HEK293 (cell line): Measurements from ENCODE around the gene C8B.

Source experiments
- ZNF140 ChIP-seq: fragments of 450-650 bp; formaldehyde crosslinking; IDR thresholded peaks from 2 replicates; pipeline ENCODE4 v1.5.1; 2016; ENCODE audit warnings: missing biosample characterization, missing genetic modification characterization
- ZNF274 ChIP-seq, 2 experiments: fragments of 200-500 bp in 1 of 2; fragments of 450-650 bp in 1 of 2; sonication (Bioruptor generic) in 1 of 2; formaldehyde crosslinking in 1 of 2; IDR thresholded peaks; 2 replicates each; pipeline versions ENCODE4 v1.5.1 to v1.6.1; 2014 to 2016; ENCODE audit warnings: borderline replicate concordance in 1 of 2, inconsistent platforms in 1 of 2, low read length in 1 of 2, missing biosample characterization in 1 of 2, missing genetic modification characterization in 1 of 2
- ZNF600 ChIP-seq: fragments of 450-650 bp; formaldehyde crosslinking; IDR thresholded peaks from 2 replicates; pipeline ENCODE4 v1.5.1; 2016; ENCODE audit warnings: missing biosample characterization, missing genetic modification characterization
- ZSCAN18 ChIP-seq: fragments of 450-650 bp; formaldehyde crosslinking; IDR thresholded peaks from 2 replicates; pipeline ENCODE4 v1.5.1; 2016; ENCODE audit warnings: missing biosample characterization, missing genetic modification characterization
- TF ChIP-seq, protein P1 (sequence below): fragments of 450-650 bp; formaldehyde crosslinking; IDR thresholded peaks from 2 replicates; pipeline ENCODE4 v1.5.1; 2016; ENCODE audit warnings: missing biosample characterization, missing genetic modification characterization
- TF ChIP-seq, protein P2 (sequence below): fragments of 450-650 bp; formaldehyde crosslinking; IDR thresholded peaks from 2 replicates; pipeline ENCODE4 v1.5.1; 2016; ENCODE audit warnings: missing biosample characterization, missing genetic modification characterization
- TF ChIP-seq, protein P3 (sequence below): fragments of 450-650 bp; formaldehyde crosslinking; IDR thresholded peaks from 2 replicates; pipeline ENCODE4 v1.5.1; 2016; ENCODE audit warnings: missing biosample characterization, missing genetic modification characterization
- TF ChIP-seq, protein P4 (sequence below): fragments of 450-650 bp; formaldehyde crosslinking; IDR thresholded peaks from 2 replicates; pipeline ENCODE4 v1.5.1; 2016; ENCODE audit warnings: missing biosample characterization, missing genetic modification characterization

GRCh38 chr1:56968878-56969495, 3.2 kb upstream of the C8B start:
- TF ChIP-seq, protein P1, sequence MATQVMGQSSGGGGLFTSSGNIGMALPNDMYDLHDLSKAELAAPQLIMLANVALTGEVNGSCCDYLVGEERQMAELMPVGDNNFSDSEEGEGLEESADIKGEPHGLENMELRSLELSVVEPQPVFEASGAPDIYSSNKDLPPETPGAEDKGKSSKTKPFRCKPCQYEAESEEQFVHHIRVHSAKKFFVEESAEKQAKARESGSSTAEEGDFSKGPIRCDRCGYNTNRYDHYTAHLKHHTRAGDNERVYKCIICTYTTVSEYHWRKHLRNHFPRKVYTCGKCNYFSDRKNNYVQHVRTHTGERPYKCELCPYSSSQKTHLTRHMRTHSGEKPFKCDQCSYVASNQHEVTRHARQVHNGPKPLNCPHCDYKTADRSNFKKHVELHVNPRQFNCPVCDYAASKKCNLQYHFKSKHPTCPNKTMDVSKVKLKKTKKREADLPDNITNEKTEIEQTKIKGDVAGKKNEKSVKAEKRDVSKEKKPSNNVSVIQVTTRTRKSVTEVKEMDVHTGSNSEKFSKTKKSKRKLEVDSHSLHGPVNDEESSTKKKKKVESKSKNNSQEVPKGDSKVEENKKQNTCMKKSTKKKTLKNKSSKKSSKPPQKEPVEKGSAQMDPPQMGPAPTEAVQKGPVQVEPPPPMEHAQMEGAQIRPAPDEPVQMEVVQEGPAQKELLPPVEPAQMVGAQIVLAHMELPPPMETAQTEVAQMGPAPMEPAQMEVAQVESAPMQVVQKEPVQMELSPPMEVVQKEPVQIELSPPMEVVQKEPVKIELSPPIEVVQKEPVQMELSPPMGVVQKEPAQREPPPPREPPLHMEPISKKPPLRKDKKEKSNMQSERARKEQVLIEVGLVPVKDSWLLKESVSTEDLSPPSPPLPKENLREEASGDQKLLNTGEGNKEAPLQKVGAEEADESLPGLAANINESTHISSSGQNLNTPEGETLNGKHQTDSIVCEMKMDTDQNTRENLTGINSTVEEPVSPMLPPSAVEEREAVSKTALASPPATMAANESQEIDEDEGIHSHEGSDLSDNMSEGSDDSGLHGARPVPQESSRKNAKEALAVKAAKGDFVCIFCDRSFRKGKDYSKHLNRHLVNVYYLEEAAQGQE (tag by site-specific recombination): no peak
- TF ChIP-seq ZSCAN18 (tag by site-specific recombination): no peak
- TF ChIP-seq ZNF274 (IDR thresholded peaks at IDR 0.05; ENCODE audit: low read length): no peak
- TF ChIP-seq ZNF274 (tag by site-specific recombination; IDR thresholded peaks at IDR 0.05; ENCODE audit: borderline replicate concordance): no peak
- TF ChIP-seq, protein P2, sequence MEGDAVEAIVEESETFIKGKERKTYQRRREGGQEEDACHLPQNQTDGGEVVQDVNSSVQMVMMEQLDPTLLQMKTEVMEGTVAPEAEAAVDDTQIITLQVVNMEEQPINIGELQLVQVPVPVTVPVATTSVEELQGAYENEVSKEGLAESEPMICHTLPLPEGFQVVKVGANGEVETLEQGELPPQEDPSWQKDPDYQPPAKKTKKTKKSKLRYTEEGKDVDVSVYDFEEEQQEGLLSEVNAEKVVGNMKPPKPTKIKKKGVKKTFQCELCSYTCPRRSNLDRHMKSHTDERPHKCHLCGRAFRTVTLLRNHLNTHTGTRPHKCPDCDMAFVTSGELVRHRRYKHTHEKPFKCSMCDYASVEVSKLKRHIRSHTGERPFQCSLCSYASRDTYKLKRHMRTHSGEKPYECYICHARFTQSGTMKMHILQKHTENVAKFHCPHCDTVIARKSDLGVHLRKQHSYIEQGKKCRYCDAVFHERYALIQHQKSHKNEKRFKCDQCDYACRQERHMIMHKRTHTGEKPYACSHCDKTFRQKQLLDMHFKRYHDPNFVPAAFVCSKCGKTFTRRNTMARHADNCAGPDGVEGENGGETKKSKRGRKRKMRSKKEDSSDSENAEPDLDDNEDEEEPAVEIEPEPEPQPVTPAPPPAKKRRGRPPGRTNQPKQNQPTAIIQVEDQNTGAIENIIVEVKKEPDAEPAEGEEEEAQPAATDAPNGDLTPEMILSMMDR: no peak
- TF ChIP-seq, protein P3, sequence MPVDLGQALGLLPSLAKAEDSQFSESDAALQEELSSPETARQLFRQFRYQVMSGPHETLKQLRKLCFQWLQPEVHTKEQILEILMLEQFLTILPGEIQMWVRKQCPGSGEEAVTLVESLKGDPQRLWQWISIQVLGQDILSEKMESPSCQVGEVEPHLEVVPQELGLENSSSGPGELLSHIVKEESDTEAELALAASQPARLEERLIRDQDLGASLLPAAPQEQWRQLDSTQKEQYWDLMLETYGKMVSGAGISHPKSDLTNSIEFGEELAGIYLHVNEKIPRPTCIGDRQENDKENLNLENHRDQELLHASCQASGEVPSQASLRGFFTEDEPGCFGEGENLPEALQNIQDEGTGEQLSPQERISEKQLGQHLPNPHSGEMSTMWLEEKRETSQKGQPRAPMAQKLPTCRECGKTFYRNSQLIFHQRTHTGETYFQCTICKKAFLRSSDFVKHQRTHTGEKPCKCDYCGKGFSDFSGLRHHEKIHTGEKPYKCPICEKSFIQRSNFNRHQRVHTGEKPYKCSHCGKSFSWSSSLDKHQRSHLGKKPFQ (tag by site-specific recombination): no peak
- no peak for TF ChIP-seq ZNF140 (tag by site-specific recombination)
- TF ChIP-seq ZNF600: no peak
- TF ChIP-seq, protein P4, sequence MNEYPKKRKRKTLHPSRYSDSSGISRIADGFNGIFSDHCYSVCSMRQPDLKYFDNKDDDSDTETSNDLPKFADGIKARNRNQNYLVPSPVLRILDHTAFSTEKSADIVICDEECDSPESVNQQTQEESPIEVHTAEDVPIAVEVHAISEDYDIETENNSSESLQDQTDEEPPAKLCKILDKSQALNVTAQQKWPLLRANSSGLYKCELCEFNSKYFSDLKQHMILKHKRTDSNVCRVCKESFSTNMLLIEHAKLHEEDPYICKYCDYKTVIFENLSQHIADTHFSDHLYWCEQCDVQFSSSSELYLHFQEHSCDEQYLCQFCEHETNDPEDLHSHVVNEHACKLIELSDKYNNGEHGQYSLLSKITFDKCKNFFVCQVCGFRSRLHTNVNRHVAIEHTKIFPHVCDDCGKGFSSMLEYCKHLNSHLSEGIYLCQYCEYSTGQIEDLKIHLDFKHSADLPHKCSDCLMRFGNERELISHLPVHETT (tag by site-specific recombination): no peak
